Tibial nerve (tissue), 4 donors: ENCODE results near the gene PLAC8L1. TPM values are rescaled to one million over a fixed set of nuclear protein-coding genes. Genes with fewer than 3 reads are reported as not detected.

Experiments used
- DNase-seq, 2 donors: peaks; one replicate each; pipeline ENCODE4 v3.0.0-alpha.2; 2019; ENCODE audit warnings: low spot score in 2 of 2
- H3K27ac ChIP-seq, 4 donors: fragments of 200-600 bp; sonication (generic) in 3 of 4; one replicate each; pipeline ENCODE4 v1.5.1; 2017 to 2019; ENCODE audit warnings: mild to moderate bottlenecking in 1 of 4
- H3K27me3 ChIP-seq, 2 donors: fragments of 200-600 bp; sonication (generic) in 1 of 2; one replicate each; pipeline versions ENCODE4 v1.5.1 to v1.6.0; 2017 to 2019
- H3K36me3 ChIP-seq, 3 donors: fragments of 200-600 bp; sonication (generic); one replicate each; pipeline ENCODE4 v1.5.1; 2018 to 2019
- H3K4me1 ChIP-seq, 4 donors: fragments of 200-600 bp; sonication (generic) in 3 of 4; one replicate each; pipeline ENCODE4 v1.5.1; 2017 to 2019
- H3K4me3 ChIP-seq, 4 donors: fragments of 200-600 bp; sonication (generic) in 3 of 4; one replicate each; pipeline ENCODE4 v1.5.1; 2017 to 2019; ENCODE audit warnings: mild to moderate bottlenecking in 1 of 4, moderate library complexity in 1 of 4
- H3K9me3 ChIP-seq, 4 donors: fragments of 200-600 bp; sonication (generic) in 3 of 4; one replicate each; pipeline ENCODE4 v1.5.1; 2017 to 2019
- CTCF ChIP-seq, 5 experiments: fragments of 200-600 bp in 3 of 5; fragments of 450-650 bp in 2 of 5; sonication (generic) in 3 of 5; IDR thresholded peaks; one replicate each; pipeline ENCODE4 v1.5.1; 2016 to 2019; ENCODE audit warnings: antibody characterized with exemption in 5 of 5, mild to moderate bottlenecking in 3 of 5, moderate library complexity in 2 of 5
- EP300 ChIP-seq, 2 donors: sonication (generic); formaldehyde crosslinking; IDR thresholded peaks; one replicate each; pipeline ENCODE4 v1.6.1; 2017; ENCODE audit warnings: antibody characterized with exemption in 2 of 2, mild to moderate bottlenecking in 1 of 2
- POLR2A ChIP-seq, 2 donors: fragments of 450-650 bp; IDR thresholded peaks; one replicate each; pipeline ENCODE4 v1.6.1; 2017; ENCODE audit warnings: antibody characterized with exemption in 2 of 2, mild to moderate bottlenecking in 2 of 2, moderate library complexity in 2 of 2
- WGBS, 2 donors: methylation state at CpG; one replicate each; pipeline ENCODE4 v1.1.5; 2018; 5-methylcytosine and 5-hydroxymethylcytosine counted together
- small RNA-seq: library from RNA; depleted of rRNA; stranded (forward); fragments of <200 nt; gene quantifications from one replicate; pipeline ENCODE3, GENCODE V24; 2016
- total RNA-seq, 4 donors: library from RNA; depleted of rRNA; stranded (reverse); fragments of >200 nt; gene quantifications; one replicate each; pipeline ENCODE4 v1.1.0, GENCODE V29; 2016

The PLAC8L1 gene
- total RNA-seq, 4 donors from 2014 or later = not detected

DNA sequence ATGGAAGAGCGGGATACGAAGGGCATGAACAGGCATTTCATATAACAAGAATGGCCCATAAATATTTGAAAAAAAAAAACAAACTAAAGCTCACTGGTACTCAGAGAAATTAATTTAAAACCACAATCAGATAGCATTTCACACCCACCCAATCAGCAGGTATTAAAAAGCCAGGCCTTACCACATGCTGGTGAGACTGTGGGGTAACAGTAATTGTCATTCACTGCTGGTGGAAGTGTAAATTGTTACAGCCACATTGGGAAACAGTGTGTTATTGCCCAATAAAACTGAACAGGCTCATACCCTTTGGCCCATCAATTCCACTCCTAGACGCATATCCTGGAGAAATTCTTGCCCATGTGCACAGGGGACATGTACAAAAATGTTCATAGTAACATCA, 66.0 kb downstream of the PLAC8L1 start:
- Histone ChIP-seq H3K9me3 (no peaks in the 10 kb centered on the region), H3K27ac (no peak overlapping the region), H3K36me3 (no peaks in the 10 kb centered on the region), H3K4me1 (no peaks in the 10 kb centered on the region), H3K4me3 (no peak overlapping the region), H3K27me3 (no peaks in the 10 kb centered on the region)
- no peak for TF ChIP-seq POLR2A (IDR thresholded peaks at IDR 0.05)
- TF ChIP-seq EP300 (IDR thresholded peaks at IDR 0.05) = no peak
- no peak for TF ChIP-seq CTCF (IDR thresholded peaks at IDR 0.05)
- WGBS, 2 donors = 62 to 67% methylated on average over 3 of the region's 3 CpGs
- no peak for DNase-seq

GRCh38 chr5:146034605-146035004, 70.8 kb downstream of the PLAC8L1 start:
- Histone ChIP-seq H3K36me3 (no peaks in the 10 kb centered on the region), H3K27ac (no peak overlapping the region), H3K9me3 (no peaks in the 10 kb centered on the region), H3K4me1 (no peaks in the 10 kb centered on the region), H3K27me3 (no peaks in the 10 kb centered on the region), H3K4me3 (no peak overlapping the region)
- no peak for DNase-seq
- no peak for TF ChIP-seq EP300 (IDR thresholded peaks at IDR 0.05)
- 70 to 75% methylated on average over 4 of the region's 4 CpGs for WGBS, 2 donors

Small RNAs within 50 kb of the gene (small RNA-seq; reads per million reads assigned to genes)
- gene AC091959.1 = not detected

Other genes starting within 250 kb of the PLAC8L1 start
- gene GRXCR2, start 232.6 kb downstream of the PLAC8L1 start, total RNA-seq = not detected
- gene SH3RF2, start 169.0 kb downstream of the PLAC8L1 start, total RNA-seq = 1 to 10 TPM; 1.0 to 5.1 (median 2.0) TPM
- 10 to 100 TPM; 53.3 to 78.9 (median 64.3) TPM for gene LARS1, start 77.1 kb upstream of the PLAC8L1 start, total RNA-seq
- 10 to 100 TPM; 15.3 to 21.6 (median 17.7) TPM for gene RBM27, start 98.0 kb upstream of the PLAC8L1 start, total RNA-seq
- gene POU4F3, start 233.3 kb upstream of the PLAC8L1 start, total RNA-seq = under 1 TPM in 2 of 4 donors, not detected in 2; 0.21 to 0.22 TPM